GM13977 (cell line): ENCODE measurements around the gene SALL3.

ENCODE experiments used
- DNase-seq: peaks from one replicate; pipeline ENCODE4 v3.0.0; 2012; ENCODE audit warnings: low spot score
- in situ Hi-C: fragments of 300-500 bp; cut with MboI; formaldehyde crosslinking; loops from one replicate; pipeline ENCODE4 v1.12.0; 2022; ENCODE audit warnings: low sequenced_read_pairs, low pct_unique_long_range_greater_than_20kb, mixed read lengths, inconsistent platforms; ENCODE audit not compliant: unreplicated experiment
- TF ChIP-seq, protein P1 (sequence below): IDR thresholded peaks from 2 replicates; pipeline ENCODE4 v1.5.1; 2012; ENCODE audit warnings: mild to moderate bottlenecking, control low read depth; ENCODE audit not compliant: insufficient read depth; ENCODE audit errors: extremely low read depth, missing control alignments

SALL3 gene

GRCh38 chr18:79030680-79031079, 51.1 kb downstream of the SALL3 start:
- in situ Hi-C loops, result no loop called here
- TF ChIP-seq, protein P1, sequence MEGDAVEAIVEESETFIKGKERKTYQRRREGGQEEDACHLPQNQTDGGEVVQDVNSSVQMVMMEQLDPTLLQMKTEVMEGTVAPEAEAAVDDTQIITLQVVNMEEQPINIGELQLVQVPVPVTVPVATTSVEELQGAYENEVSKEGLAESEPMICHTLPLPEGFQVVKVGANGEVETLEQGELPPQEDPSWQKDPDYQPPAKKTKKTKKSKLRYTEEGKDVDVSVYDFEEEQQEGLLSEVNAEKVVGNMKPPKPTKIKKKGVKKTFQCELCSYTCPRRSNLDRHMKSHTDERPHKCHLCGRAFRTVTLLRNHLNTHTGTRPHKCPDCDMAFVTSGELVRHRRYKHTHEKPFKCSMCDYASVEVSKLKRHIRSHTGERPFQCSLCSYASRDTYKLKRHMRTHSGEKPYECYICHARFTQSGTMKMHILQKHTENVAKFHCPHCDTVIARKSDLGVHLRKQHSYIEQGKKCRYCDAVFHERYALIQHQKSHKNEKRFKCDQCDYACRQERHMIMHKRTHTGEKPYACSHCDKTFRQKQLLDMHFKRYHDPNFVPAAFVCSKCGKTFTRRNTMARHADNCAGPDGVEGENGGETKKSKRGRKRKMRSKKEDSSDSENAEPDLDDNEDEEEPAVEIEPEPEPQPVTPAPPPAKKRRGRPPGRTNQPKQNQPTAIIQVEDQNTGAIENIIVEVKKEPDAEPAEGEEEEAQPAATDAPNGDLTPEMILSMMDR, result no peak
- no peak for DNase-seq

- no peak for DNase-seq
- TF ChIP-seq, protein P1, result no peak
- in situ Hi-C loops, result no loop called here
Observed at GRCh38 chr18:79042276-79042675, 62.7 kb downstream of the SALL3 start.

DNA sequence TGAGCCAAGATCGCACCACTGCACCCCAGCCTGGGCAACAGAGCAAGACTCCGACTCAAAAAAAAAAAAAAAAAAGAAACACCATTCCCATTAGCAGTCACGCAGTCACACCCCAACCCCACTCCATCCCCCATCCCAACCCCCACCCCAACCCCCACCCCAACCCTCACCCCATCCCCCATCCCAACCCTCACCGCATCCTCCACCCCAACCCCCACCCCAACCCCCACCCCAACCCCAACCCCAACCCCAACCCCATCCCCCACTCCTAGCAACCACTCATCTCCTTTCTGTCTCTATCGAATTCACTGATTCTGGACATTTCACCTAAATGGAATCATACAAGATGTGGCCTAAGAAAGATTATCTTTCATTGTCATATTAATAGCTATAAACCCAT, 63.7 kb downstream of the SALL3 start:
- TF ChIP-seq, protein P1, result no peak
- DNase-seq, result no peak
- in situ Hi-C loops, result no loop called here

DNA sequence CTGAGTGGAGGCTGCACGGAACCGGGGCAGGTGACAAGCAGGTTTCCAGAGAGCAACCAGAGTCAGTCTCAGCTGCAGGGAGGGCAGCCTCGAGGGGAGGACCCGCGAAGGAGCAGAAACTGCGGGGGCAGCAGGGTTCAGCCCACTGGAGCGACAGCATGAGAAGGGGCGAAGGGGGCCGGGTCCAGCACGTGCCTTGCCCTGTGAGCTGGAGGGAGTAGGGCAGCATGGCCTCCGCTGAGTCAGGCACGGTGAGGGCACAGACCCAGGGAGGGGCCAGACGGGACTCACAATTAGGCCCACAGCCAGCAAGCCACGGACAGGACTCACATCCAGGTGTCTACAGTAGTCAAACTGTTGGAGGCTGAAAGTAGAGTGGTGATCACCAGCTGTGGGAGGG, 66.9 kb downstream of the SALL3 start:
- TF ChIP-seq, protein P1, result no peak
- in situ Hi-C loops, result no loop called here
- no peak for DNase-seq

DNA sequence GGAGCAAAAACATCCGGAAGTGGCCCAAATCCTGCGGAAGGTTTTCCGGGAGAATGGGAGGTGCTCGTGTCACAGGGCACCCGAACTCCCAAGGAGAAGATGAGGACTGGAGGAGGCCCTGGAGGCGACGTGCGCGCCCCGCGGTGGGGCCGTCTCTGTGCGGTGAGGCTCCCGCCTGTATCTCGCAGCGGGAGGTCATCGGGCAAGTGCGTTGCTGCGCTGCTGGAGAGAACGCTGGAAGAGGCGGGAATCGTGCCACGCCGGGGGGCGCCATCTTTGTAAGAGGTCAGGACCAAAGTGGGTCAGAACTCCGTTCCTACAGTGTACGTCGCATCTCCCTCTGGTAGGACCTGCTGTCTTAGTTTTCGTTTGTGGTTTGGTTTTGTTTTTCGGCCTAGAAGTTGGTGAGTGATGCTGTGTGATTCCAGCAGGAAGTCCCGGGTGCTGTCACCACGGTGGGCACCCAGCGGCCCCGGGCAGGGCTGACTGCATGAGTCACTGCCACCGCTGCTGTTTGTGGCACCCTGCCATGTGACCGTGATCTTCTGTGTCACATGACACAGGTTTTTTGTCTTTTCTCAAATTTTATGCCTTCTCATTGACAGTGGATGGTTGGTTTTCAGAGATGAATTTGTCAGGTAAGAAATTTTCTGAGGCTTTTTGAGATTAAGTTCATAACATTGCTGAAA, 68.1 kb downstream of the SALL3 start:
- in situ Hi-C loops, result no loop called here
- TF ChIP-seq, protein P1, result no peak
- no peak for DNase-seq

GRCh38 chr18:79048245-79048632, 68.6 kb downstream of the SALL3 start:
- in situ Hi-C loops, result no loop called here
- TF ChIP-seq, protein P1, result no peak
- DNase-seq, result no peak
